IMR-90 (cell line): ENCODE results near the gene ENTPD3. TPM values are rescaled to one million over a fixed set of nuclear protein-coding genes. Genes with fewer than 3 reads are reported as not detected.

ENCODE experiments used
- ATAC-seq: fragments of 200-7000 bp; cut with Tn5 transposase; 2 replicates; pipeline ENCODE4 v1.9.1; 2020; ENCODE audit warnings: low read depth, mild to moderate bottlenecking, moderate library complexity
- BruUV-seq: library from RNA; stranded (reverse); fragments of 400-500 nt; replicated peaks from 2 replicates; lab custom pipeline; 2021; lab: Mats Ljungman, UMichigan
- CTCF ChIA-PET: fragments of 300-600 bp; formaldehyde crosslinking; extraction: SDS; loops from one replicate; lab custom pipeline; 2021; ENCODE audit warnings: antibody characterized with exemption; lab: Yijun Ruan, JAX
- POLR2A ChIA-PET: fragments of 300-600 bp; sonication (Branson Sonifier 250); formaldehyde crosslinking; loops from one replicate; lab custom pipeline; 2022; ENCODE audit warnings: antibody characterized with exemption; ENCODE audit not compliant: unreplicated experiment; lab: Charles Lee
- DNase-seq: peaks from one replicate; pipeline ENCODE4 v3.0.0; 2013
- H2AFZ ChIP-seq: replicated peaks from 2 replicates; pipeline ENCODE3; 2013; ENCODE audit warnings: low read length, mild to moderate bottlenecking; ENCODE audit not compliant: poor library complexity
- H2AK5ac ChIP-seq: 2 replicates; pipeline ENCODE4 v1.6.1; 2013; ENCODE audit warnings: low read depth, low read length, inconsistent platforms
- H2AK9ac ChIP-seq: replicated peaks from 2 replicates; pipeline ENCODE3; 2013; ENCODE audit warnings: mild to moderate bottlenecking, low read depth, low read length, moderate library complexity; ENCODE audit not compliant: poor library complexity
- H2BK120ac ChIP-seq: 2 replicates; pipeline ENCODE4 v1.6.1; 2013; ENCODE audit warnings: low read depth, low read length, inconsistent platforms
- H2BK15ac ChIP-seq: 3 replicates; pipeline ENCODE4 v1.6.1; 2013; ENCODE audit warnings: low read depth, low read length, inconsistent platforms
- H2BK20ac ChIP-seq: 2 replicates; pipeline ENCODE4 v1.6.1; 2013; ENCODE audit warnings: low read depth, mild to moderate bottlenecking, inconsistent platforms, low read length, moderate library complexity
- H2BK5ac ChIP-seq: 2 replicates; pipeline ENCODE4 v1.6.1; 2013; ENCODE audit warnings: mild to moderate bottlenecking, low read depth, low read length, inconsistent platforms; ENCODE audit not compliant: poor library complexity, severe bottlenecking
- H3K14ac ChIP-seq: replicated peaks from 2 replicates; pipeline ENCODE4 v1.6.1; 2013; ENCODE audit warnings: low read depth, low read length, inconsistent platforms
- H3K18ac ChIP-seq: 2 replicates; pipeline ENCODE4 v1.6.1; 2013; ENCODE audit warnings: low read depth, low read length, control low read depth
- H3K23ac ChIP-seq: 2 replicates; pipeline ENCODE4 v1.6.1; 2013; ENCODE audit warnings: low read depth, low read length, inconsistent platforms
- H3K27ac ChIP-seq: 2 replicates; pipeline ENCODE4 v1.5.1; 2013; ENCODE audit warnings: mild to moderate bottlenecking, control low read depth, low read length; ENCODE audit not compliant: insufficient read depth
- H3K27me3 ChIP-seq: 2 replicates; pipeline ENCODE4 v1.6.1; 2013; ENCODE audit warnings: low read length; ENCODE audit not compliant: control insufficient read depth, insufficient read depth
- H3K36me3 ChIP-seq: 2 replicates; pipeline ENCODE4 v1.6.1; 2013; ENCODE audit warnings: low read length, mixed read lengths; ENCODE audit not compliant: control insufficient read depth, insufficient read depth
- H3K4ac ChIP-seq: 2 replicates; pipeline ENCODE4 v1.6.1; 2013; ENCODE audit warnings: low read depth, low read length, inconsistent platforms
- H3K4me1 ChIP-seq: 2 replicates; pipeline ENCODE4 v1.6.1; 2013; ENCODE audit warnings: low read length, mixed read lengths; ENCODE audit not compliant: control insufficient read depth, insufficient read depth
- H3K4me2 ChIP-seq: 2 replicates; pipeline ENCODE4 v1.6.1; 2013; ENCODE audit warnings: low read depth, mild to moderate bottlenecking, control low read depth, low read length, moderate library complexity
- H3K4me3 ChIP-seq: 2 replicates; pipeline ENCODE4 v1.5.1; 2013; ENCODE audit warnings: low read depth, mild to moderate bottlenecking, control low read depth, low read length, moderate library complexity; ENCODE audit not compliant: insufficient read depth
- H3K56ac ChIP-seq: 2 replicates; pipeline ENCODE4 v1.6.1; 2013; ENCODE audit warnings: low read length, inconsistent platforms; ENCODE audit not compliant: insufficient read depth; ENCODE audit errors: extremely low read depth
- H3K79me1 ChIP-seq, 2 experiments: 2 replicates each; pipeline ENCODE4 v1.6.1; 2013; ENCODE audit warnings: low read length in 2 of 2, inconsistent platforms in 1 of 2, low read depth in 1 of 2
- H3K9ac ChIP-seq: 2 replicates; pipeline ENCODE4 v1.6.1; 2013; ENCODE audit warnings: low read depth, low read length, control low read depth
- H3K9me1 ChIP-seq: 2 replicates; pipeline ENCODE4 v1.6.1; 2013; ENCODE audit warnings: low read length, inconsistent platforms; ENCODE audit not compliant: insufficient read depth
- H3K9me3 ChIP-seq: 2 replicates; pipeline ENCODE4 v1.6.1; 2013; ENCODE audit warnings: low read length; ENCODE audit not compliant: control insufficient read depth, insufficient read depth
- H4K20me1 ChIP-seq: 2 replicates; pipeline ENCODE4 v1.6.1; 2013; ENCODE audit warnings: low read length, inconsistent platforms; ENCODE audit not compliant: insufficient read depth
- H4K5ac ChIP-seq: 2 replicates; pipeline ENCODE4 v1.6.1; 2013; ENCODE audit warnings: mild to moderate bottlenecking, low read depth, low read length, control low read depth
- H4K8ac ChIP-seq, 2 experiments: 2 replicates each; pipeline ENCODE4 v1.6.1; 2013; ENCODE audit warnings: low read depth in 2 of 2, low read length in 2 of 2, control low read depth in 1 of 2, inconsistent platforms in 1 of 2
- H4K91ac ChIP-seq: 2 replicates; pipeline ENCODE4 v1.6.1; 2013; ENCODE audit warnings: low read depth, low read length, inconsistent platforms; ENCODE audit not compliant: insufficient read depth
- BHLHE40 ChIP-seq: fragments of 150-350 bp; IDR thresholded peaks from 2 replicates; pipeline ENCODE4 v1.6.1; 2016; ENCODE audit warnings: mild to moderate bottlenecking, low read depth, low read length
- CEBPB ChIP-seq: IDR thresholded peaks from 2 replicates; pipeline ENCODE4 v1.6.1; 2012; ENCODE audit warnings: low read depth, low read length, improper control_type of control experiment
- CHD1 ChIP-seq: IDR thresholded peaks from 2 replicates; pipeline ENCODE4 v1.6.1; 2012; ENCODE audit warnings: low read depth, low read length, improper control_type of control experiment
- CTCF ChIP-seq: conservative IDR thresholded peaks from 2 replicates; pipeline ENCODE4 v1.5.1; 2012; ENCODE audit warnings: mild to moderate bottlenecking, low read depth, low read length, improper control_type of control experiment
- ELK1 ChIP-seq: fragments of 150-350 bp; IDR thresholded peaks from 2 replicates; pipeline ENCODE4 v1.6.1; 2016; ENCODE audit warnings: low read depth, mild to moderate bottlenecking, low read length, moderate library complexity, borderline replicate concordance
- FOS ChIP-seq: fragments of 150-350 bp; IDR thresholded peaks from 2 replicates; pipeline ENCODE4 v1.6.1; 2016; ENCODE audit warnings: low read depth, low read length
- MAZ ChIP-seq: IDR thresholded peaks from 2 replicates; pipeline ENCODE4 v1.6.1; 2012; ENCODE audit warnings: low read depth, mild to moderate bottlenecking, low read length, improper control_type of control experiment, moderate library complexity, borderline replicate concordance
- MXI1 ChIP-seq: IDR thresholded peaks from 2 replicates; pipeline ENCODE4 v1.6.1; 2012; ENCODE audit warnings: low read depth, mild to moderate bottlenecking, low read length, moderate library complexity, borderline replicate concordance
- NFE2L2 ChIP-seq: fragments of 150-350 bp; IDR thresholded peaks from 2 replicates; pipeline ENCODE4 v1.6.1; 2016; ENCODE audit warnings: low read depth, mild to moderate bottlenecking, low read length
- POLR2A ChIP-seq: IDR thresholded peaks from 2 replicates; pipeline ENCODE4 v1.6.1; 2012; ENCODE audit warnings: mild to moderate bottlenecking, low read depth, low read length
- RAD21 ChIP-seq: IDR thresholded peaks from 2 replicates; pipeline ENCODE4 v1.6.1; 2012; ENCODE audit warnings: low read length, improper control_type of control experiment
- RCOR1 ChIP-seq: IDR thresholded peaks from 2 replicates; pipeline ENCODE4 v1.6.1; 2012; ENCODE audit warnings: mild to moderate bottlenecking, low read length, improper control_type of control experiment; ENCODE audit not compliant: insufficient replicate concordance
- SMC3 ChIP-seq: fragments of 150-350 bp; IDR thresholded peaks from 2 replicates; pipeline ENCODE4 v1.6.1; 2016; ENCODE audit warnings: low read depth, mild to moderate bottlenecking, antibody characterized with exemption, low read length, moderate library complexity
- WGBS, 2 experiments: methylation state at CpG; one replicate each; pipeline versions ENCODE4 v1.1.5 to v1.1.7; 2013; ENCODE audit warnings: missing lambda C conversion rate in 2 of 2; ENCODE audit not compliant: insufficient read length in 1 of 2; ENCODE audit errors: extremely low coverage in 2 of 2; 5-methylcytosine and 5-hydroxymethylcytosine counted together
- dilution Hi-C: fragments of 300-500 bp; cut with HindIII; formaldehyde crosslinking; loops from one replicate; pipeline ENCODE4 v1.14.3; 2018; ENCODE audit warnings: low sequenced_read_pairs; ENCODE audit not compliant: unreplicated experiment
- in situ Hi-C: fragments of 300-500 bp; cut with MboI; formaldehyde crosslinking; loops from 3 replicates; pipeline ENCODE4 v1.14.3; 2019; ENCODE audit warnings: low sequenced_read_pairs, inconsistent platforms, mixed read lengths
- intact Hi-C: fragments of 100-400 bp; cut with micrococcal nuclease; formaldehyde crosslinking; loops from 2 replicates; pipeline ENCODE4 v1.10.0; 2022
- polyA plus RNA-seq, 3 experiments: library from polyadenylated mRNA; depleted of rRNA; stranded (reverse); fragments of >200 nt; gene quantifications; 2 replicates each; pipeline ENCODE4 v1.2.3, GENCODE V29; 2012; ENCODE audit warnings: low replicate concordance in 1 of 3
- total RNA-seq: library from RNA; depleted of rRNA; stranded (reverse); fragments of >200 nt; gene quantifications from 2 replicates; pipeline ENCODE4 v1.2.3, GENCODE V29; 2012
- TF ChIP-seq, protein P1 (sequence below): fragments of 150-350 bp; IDR thresholded peaks from 2 replicates; pipeline ENCODE4 v1.6.1; 2017; ENCODE audit warnings: mild to moderate bottlenecking, antibody characterized with exemption, low read length, low read depth

ENTPD3 gene
- total and polyA plus RNA-seq, 2 of the 4 experiments (the other 2 are of a cell fraction): not detected

GRCh38 chr3:40455328-40455727 is 68.3 kb downstream of the ENTPD3 start:
- DNase-seq: no peak
- no peak overlapping the region for H2BK120ac ChIP-seq
- H3K9me1 ChIP-seq: no peaks in the 10 kb centered on the region; the same call in 1 of the 2 replicates
- H2BK15ac ChIP-seq: no peak overlapping the region
- no peak overlapping the region for H2AK5ac ChIP-seq
- ATAC-seq: no peak
- H4K5ac ChIP-seq: no peak overlapping the region
- no peak overlapping the region for H3K27ac ChIP-seq
- H2BK20ac ChIP-seq: no peak overlapping the region
- no peak overlapping the region for H3K9ac ChIP-seq
- BruUV-seq: no TSS peak
- ChIA-PET CTCF (no interaction called here), POLR2A (no interaction called here)
- no peaks in the 10 kb centered on the region for H3K27me3 ChIP-seq
- H2AK9ac ChIP-seq: no peak overlapping the region
- TF ChIP-seq CHD1: no peak
- TF ChIP-seq, protein P1, sequence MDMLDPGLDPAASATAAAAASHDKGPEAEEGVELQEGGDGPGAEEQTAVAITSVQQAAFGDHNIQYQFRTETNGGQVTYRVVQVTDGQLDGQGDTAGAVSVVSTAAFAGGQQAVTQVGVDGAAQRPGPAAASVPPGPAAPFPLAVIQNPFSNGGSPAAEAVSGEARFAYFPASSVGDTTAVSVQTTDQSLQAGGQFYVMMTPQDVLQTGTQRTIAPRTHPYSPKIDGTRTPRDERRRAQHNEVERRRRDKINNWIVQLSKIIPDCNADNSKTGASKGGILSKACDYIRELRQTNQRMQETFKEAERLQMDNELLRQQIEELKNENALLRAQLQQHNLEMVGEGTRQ: no peak
- no peak for TF ChIP-seq BHLHE40
- no peak for TF ChIP-seq SMC3
- TF ChIP-seq ELK1: no peak
- TF ChIP-seq CTCF: no peak
- no peak for TF ChIP-seq FOS
- TF ChIP-seq CEBPB: no peak
- TF ChIP-seq MAZ: no peak
- TF ChIP-seq MXI1: no peak
- no peak for TF ChIP-seq NFE2L2
- no peak for TF ChIP-seq POLR2A
- no peak for TF ChIP-seq RAD21
- TF ChIP-seq RCOR1: no peak
- no peak overlapping the region for H3K56ac ChIP-seq
- H3K18ac ChIP-seq: no peak overlapping the region
- H3K36me3 ChIP-seq: peaks cover 17% of the 10 kb centered on the region
- H3K23ac ChIP-seq: no peak overlapping the region
- no peak overlapping the region for H3K4me3 ChIP-seq
- in situ Hi-C loops: no loop called here
- no peaks in the 10 kb centered on the region for H3K9me3 ChIP-seq
- no peak overlapping the region for H2BK5ac ChIP-seq
- H4K20me1 ChIP-seq: peaks cover 19% of the 10 kb centered on the region
- WGBS, 2 experiments: no CpG with 5 or more reads among the region's 4 CpGs
- no peaks in the 10 kb centered on the region for H3K4me1 ChIP-seq
- H4K91ac ChIP-seq: no peak overlapping the region
- H3K79me1 ChIP-seq: peaks cover 14 to 26% of the 10 kb centered on the region in 2 experiments
- dilution Hi-C loops: no loop called here
- no peak overlapping the region for H3K14ac ChIP-seq
- intact Hi-C loops: no loop called here
- H3K4ac ChIP-seq: no peak overlapping the region
- no peak overlapping the region for H4K8ac ChIP-seq
- H2AFZ ChIP-seq: no peak overlapping the region
- H3K4me2 ChIP-seq: no peak overlapping the region
